GM12878 (cell line): ENCODE measurements around the gene THRB. TPM values are rescaled to one million over a fixed set of nuclear protein-coding genes. Genes with fewer than 3 reads are reported as not detected.

Experiments used
- ATF2 ChIP-seq: IDR thresholded peaks from 2 replicates; pipeline ENCODE4 v1.6.1; 2012; ENCODE audit warnings: low read length, inconsistent platforms
- ZNF592 ChIP-seq: fragments of 450-650 bp; IDR thresholded peaks from 2 replicates; pipeline ENCODE4 v1.6.1; 2017; ENCODE audit warnings: mild to moderate bottlenecking, moderate library complexity
- ZSCAN29 ChIP-seq: fragments of 450-650 bp; IDR thresholded peaks from 2 replicates; pipeline ENCODE4 v1.6.1; 2017; ENCODE audit warnings: mild to moderate bottlenecking, moderate library complexity
- polyA plus RNA-seq, 11 experiments: library from polyadenylated mRNA; depleted of rRNA in 4 of 11; unstranded in 6 of 11; stranded (reverse) in 5 of 11; fragments of >200 nt; fragmentation: Nextera tagmentation in 4 of 11; fragmentation: Illumina TruSeq in 1 of 11; extraction: Ambion mirVana in 4 of 11; extraction: Trizol in 1 of 11; gene quantifications; 1 replicate in 1 of 11; 2 replicates in 10 of 11; pipeline versions ENCODE4 v1.2.1 to v1.2.3, GENCODE V29; 2011 to 2016; ENCODE audit warnings: inconsistent platforms in 2 of 11, missing spikeins in 2 of 11, low read depth in 1 of 11
- total RNA-seq, 4 experiments: library from RNA; depleted of rRNA in 3 of 4; stranded (reverse); fragments of >200 nt in 3 of 4; fragmentation: Illumina TruSeq in 1 of 4; extraction: Trizol in 1 of 4; gene quantifications; 2 replicates each; pipeline versions ENCODE4 v1.2.1 to v1.2.3, GENCODE V29; 2013 to 2021
- TF ChIP-seq, protein P1 (sequence below): fragments of 450-650 bp; IDR thresholded peaks from 2 replicates; pipeline ENCODE4 v1.6.1; 2017; ENCODE audit warnings: borderline replicate concordance

The THRB gene
- total and polyA plus RNA-seq, 10 of the 15 experiments (the other 5 are each of a cell fraction or from before 2014, with no cell fraction given), result 0.05 TPM; not detected in 9

GRCh38 chr3:24490151-24490550, 4.5 kb downstream of the THRB start (continued):
- TF ChIP-seq ZNF592 (no peak), ATF2 (no peak), ZSCAN29 (no peak)
- TF ChIP-seq, protein P1, sequence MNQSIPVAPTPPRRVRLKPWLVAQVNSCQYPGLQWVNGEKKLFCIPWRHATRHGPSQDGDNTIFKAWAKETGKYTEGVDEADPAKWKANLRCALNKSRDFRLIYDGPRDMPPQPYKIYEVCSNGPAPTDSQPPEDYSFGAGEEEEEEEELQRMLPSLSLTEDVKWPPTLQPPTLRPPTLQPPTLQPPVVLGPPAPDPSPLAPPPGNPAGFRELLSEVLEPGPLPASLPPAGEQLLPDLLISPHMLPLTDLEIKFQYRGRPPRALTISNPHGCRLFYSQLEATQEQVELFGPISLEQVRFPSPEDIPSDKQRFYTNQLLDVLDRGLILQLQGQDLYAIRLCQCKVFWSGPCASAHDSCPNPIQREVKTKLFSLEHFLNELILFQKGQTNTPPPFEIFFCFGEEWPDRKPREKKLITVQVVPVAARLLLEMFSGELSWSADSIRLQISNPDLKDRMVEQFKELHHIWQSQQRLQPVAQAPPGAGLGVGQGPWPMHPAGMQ, result no peak
